IPS-15b (cell line): Measurements from ENCODE around the gene HSBP1L1.
"Not testable (repeated sequence)": the region's sequence is repeated elsewhere in the genome, so short reads cannot be mapped to it uniquely, and the experiment has no call there.

Source experiments
- H3K27me3 ChIP-seq: one replicate; pipeline ENCODE4 v1.6.1; 2013; ENCODE audit warnings: low read length; ENCODE audit not compliant: control insufficient read depth, insufficient read depth
- H3K36me3 ChIP-seq: one replicate; pipeline ENCODE4 v1.6.1; 2013; ENCODE audit warnings: low read length; ENCODE audit not compliant: control insufficient read depth, insufficient read depth
- H3K4me1 ChIP-seq: one replicate; pipeline ENCODE4 v1.6.1; 2013; ENCODE audit warnings: mild to moderate bottlenecking, low read length; ENCODE audit not compliant: control insufficient read depth, insufficient read depth
- H3K4me3 ChIP-seq: one replicate; pipeline ENCODE4 v1.5.1; 2013; ENCODE audit warnings: low read depth, low read length
- H3K9ac ChIP-seq: one replicate; pipeline ENCODE4 v1.6.1; 2013; ENCODE audit warnings: low read depth, mild to moderate bottlenecking, low read length
- H3K9me3 ChIP-seq: one replicate; pipeline ENCODE4 v1.6.1; 2013; ENCODE audit warnings: mild to moderate bottlenecking, low read length; ENCODE audit not compliant: control insufficient read depth, insufficient read depth

Gene HSBP1L1

DNA sequence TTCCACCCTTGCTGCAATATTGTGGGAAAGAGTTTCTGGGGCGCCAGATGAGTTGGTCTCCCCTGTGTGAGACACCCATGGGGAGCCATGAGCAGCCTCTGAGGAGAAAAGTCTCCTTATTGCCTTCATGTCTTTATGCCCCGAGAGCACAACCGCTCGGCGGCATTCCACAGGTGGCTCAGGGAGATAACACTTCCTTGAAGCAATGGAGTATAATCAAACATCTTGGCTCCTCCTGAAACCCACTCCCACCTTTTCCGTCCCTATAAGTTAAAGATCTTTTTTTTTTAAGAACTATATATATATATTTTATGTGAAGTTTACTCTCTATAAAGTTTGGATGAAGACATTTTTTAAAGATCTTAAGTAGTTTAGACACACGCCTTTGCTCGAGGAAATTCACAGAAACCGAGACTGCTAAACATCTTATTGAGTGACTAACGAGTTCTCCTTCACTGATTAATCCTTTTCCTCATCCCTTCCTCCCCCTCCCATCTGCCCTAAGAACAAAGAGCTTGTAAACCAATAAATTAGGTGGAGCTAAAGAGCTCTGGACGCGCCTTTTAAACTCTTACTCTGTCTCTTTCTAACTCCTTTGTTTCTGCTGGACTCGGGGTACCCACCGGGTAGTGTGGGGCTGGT, 47.2 kb downstream of the HSBP1L1 start:
- not testable (repeated sequence) for H3K4me1 ChIP-seq, H3K27me3 ChIP-seq, H3K36me3 ChIP-seq, H3K9ac ChIP-seq, H3K4me3 ChIP-seq, H3K9me3 ChIP-seq

DNA sequence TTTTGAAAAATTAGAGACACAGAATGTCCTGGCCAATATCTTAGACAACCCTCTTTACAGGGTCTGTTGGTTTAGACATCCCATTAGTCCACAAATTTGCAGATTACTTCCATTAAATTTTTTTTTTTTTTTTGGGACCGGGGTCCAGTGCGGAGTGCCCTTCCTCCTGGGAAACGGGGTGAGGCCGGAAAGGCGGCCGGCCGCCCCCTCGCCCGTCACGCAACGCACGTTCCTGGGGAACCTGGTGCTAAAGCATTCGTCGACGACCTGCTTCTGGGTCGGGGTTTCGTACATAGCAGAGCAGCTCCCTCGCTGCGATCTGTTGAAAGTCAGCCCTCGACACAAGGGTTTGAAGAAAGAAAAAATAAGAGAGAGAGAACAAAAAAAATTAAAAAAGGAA, 48.3 kb downstream of the HSBP1L1 start:
- Histone ChIP-seq H3K4me1 (no peaks in the 10 kb centered on the region), H3K9me3 (no peaks in the 10 kb centered on the region), H3K4me3 (no peak overlapping the region), H3K27me3 (no peaks in the 10 kb centered on the region), H3K9ac (no peak overlapping the region), H3K36me3 (no peaks in the 10 kb centered on the region)
